GM21447 (cell line): ENCODE measurements around the gene CFAP119.

Source experiments
- ATAC-seq: cut with Tn5 transposase; IDR thresholded peaks from one replicate; pipeline ENCODE4 v1.9.1; 2021; ENCODE audit not compliant: unreplicated experiment

The CFAP119 gene

DNA sequence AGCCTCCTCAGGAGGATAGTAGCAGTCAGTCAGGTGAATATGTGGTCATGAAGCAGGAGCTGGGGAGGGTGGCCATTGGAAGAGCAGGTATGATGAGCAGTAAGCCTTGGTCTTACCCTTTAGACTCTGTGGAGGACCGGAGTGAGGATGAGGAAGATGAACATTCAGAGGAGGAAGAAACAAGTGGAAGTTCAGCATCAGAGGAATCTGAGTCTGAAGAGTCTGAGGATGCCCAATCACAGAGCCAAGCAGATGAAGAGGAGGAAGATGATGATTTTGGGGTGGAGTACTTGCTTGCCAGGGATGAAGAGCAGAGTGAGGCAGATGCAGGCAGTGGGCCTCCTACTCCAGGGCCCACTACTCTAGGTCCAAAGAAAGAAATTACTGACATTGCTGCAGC is 50.1 kb downstream of the CFAP119 start:
- ATAC-seq: no peak

GRCh38 chr16:30710971-30711370 is 50.9 kb downstream of the CFAP119 start:
- no peak for ATAC-seq
